ENCODE measurements around the gene SMG6. TPM values are rescaled to one million over a fixed set of nuclear protein-coding genes. Genes with fewer than 3 reads are reported as not detected.
A peak's percentile ranks its signal among the peaks of the same experiment; 100 is the strongest.

The SMG6 gene
- total RNA-seq, 1 experiment from 2014 or later: 36.1 TPM

DNA sequence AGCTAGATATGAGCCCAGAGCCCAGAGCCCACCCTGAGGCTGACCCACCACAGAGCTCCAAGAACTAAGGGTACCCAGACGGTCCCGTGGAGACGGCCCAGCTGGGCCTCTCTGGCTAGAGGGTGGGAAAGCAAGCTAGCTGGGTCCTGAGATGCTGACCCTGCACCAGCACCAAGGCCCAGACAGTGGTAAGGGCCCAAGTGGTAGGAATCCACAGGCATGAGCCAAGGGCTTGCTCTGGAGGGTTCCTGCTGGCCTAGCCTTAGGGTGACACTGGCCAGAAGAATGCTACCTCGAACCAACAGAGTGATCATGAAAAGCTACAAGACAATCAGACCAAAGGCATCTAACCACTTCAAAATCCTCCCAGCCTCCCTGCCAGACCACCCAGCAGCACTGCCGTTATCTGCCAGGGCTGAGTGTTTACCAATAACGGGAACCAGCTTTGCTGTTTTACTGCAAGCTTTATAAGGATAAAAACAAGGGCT, 235.5 kb downstream of the SMG6 start:
- TF ChIP-seq CTCF (conservative IDR thresholded peaks at IDR 0.05; ENCODE audit: low read depth, low read length) (no peak), EZH2 (IDR thresholded peaks at IDR 0.05; ENCODE audit: borderline replicate concordance, low read depth, low read length, poor library complexity, severe bottlenecking) (no peak)
- DNase-seq (ENCODE audit: low spot score): no peak
- Histone ChIP-seq H3K9me3 (ENCODE audit: low read depth, low read length, poor library complexity, severe bottlenecking) (no peaks in the 10 kb centered on the region), H3K36me3 (ENCODE audit: insufficient read depth, low read length, poor library complexity, severe bottlenecking) (peaks cover 26% of the 10 kb centered on the region), H3K27me3 (replicated peaks; ENCODE audit: insufficient read depth, low read depth, low read length, poor library complexity) (no peaks in the 10 kb centered on the region), H3K4me1 (ENCODE audit: insufficient read depth, low read length, poor library complexity, severe bottlenecking) (peaks cover 22% of the 10 kb centered on the region), H3K4me3 (ENCODE audit: low read depth, low read length, poor library complexity, severe bottlenecking) (no peak overlapping the region), H3K27ac (ENCODE audit: low read depth, low read length, poor library complexity, severe bottlenecking) (no peak overlapping the region)
- ChIA-PET POLR2A (ENCODE audit: low non-redundant PET) (no interaction called here), CTCF (no interaction called here)
- no TSS peak for BruUV-seq (replicated peaks)
- intact Hi-C loops (cut with micrococcal nuclease; ENCODE audit: unreplicated experiment): no loop called here

DNA sequence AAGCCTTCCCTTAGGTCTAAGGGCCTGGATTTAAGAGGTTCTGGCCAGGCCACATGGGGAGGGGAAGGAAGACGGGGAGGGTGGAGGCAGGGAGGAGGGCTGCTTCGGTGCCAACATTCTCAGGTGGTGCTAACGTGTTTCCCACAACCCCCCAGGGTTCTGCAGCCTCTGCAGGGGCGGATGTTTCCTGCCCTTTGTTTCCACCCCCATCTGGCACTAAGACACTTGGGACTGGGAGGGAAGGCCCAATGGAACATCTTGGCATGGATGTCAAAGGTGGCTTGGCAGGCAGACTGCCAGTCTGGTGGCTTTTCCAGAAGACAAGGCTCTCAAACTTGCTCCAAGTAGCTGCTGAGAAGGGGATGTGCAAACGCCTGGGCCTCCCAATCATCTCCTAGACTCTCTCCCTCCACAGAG, 236.0 kb downstream of the SMG6 start:
- H3K9me3 ChIP-seq (ENCODE audit: low read depth, low read length, poor library complexity, severe bottlenecking): no peaks in the 10 kb centered on the region
- intact Hi-C loops (cut with micrococcal nuclease; ENCODE audit: unreplicated experiment): no loop called here
- H3K36me3 ChIP-seq (ENCODE audit: insufficient read depth, low read length, poor library complexity, severe bottlenecking): peaks cover 26% of the 10 kb centered on the region
- CTCF ChIA-PET: no interaction called here
- BruUV-seq (replicated peaks): no TSS peak
- no peak for DNase-seq (ENCODE audit: low spot score)
- H3K4me1 ChIP-seq (ENCODE audit: insufficient read depth, low read length, poor library complexity, severe bottlenecking): peaks cover 26% of the 10 kb centered on the region
- peak overlapping the region; percentile 7 for H3K27ac ChIP-seq (ENCODE audit: low read depth, low read length, poor library complexity, severe bottlenecking)
- no peak overlapping the region for H3K4me3 ChIP-seq (ENCODE audit: low read depth, low read length, poor library complexity, severe bottlenecking)
- POLR2A ChIA-PET (ENCODE audit: low non-redundant PET): interaction anchor here (0.6 kb wide), 1 partner anchor 164 kb away, joined by 5 read pairs; no protein-coding TSS in a partner anchor
- no peaks in the 10 kb centered on the region for H3K27me3 ChIP-seq (replicated peaks; ENCODE audit: insufficient read depth, low read depth, low read length, poor library complexity)
- TF ChIP-seq CTCF (conservative IDR thresholded peaks at IDR 0.05; ENCODE audit: low read depth, low read length) (no peak), EZH2 (IDR thresholded peaks at IDR 0.05; ENCODE audit: borderline replicate concordance, low read depth, low read length, poor library complexity, severe bottlenecking) (no peak)

DNA sequence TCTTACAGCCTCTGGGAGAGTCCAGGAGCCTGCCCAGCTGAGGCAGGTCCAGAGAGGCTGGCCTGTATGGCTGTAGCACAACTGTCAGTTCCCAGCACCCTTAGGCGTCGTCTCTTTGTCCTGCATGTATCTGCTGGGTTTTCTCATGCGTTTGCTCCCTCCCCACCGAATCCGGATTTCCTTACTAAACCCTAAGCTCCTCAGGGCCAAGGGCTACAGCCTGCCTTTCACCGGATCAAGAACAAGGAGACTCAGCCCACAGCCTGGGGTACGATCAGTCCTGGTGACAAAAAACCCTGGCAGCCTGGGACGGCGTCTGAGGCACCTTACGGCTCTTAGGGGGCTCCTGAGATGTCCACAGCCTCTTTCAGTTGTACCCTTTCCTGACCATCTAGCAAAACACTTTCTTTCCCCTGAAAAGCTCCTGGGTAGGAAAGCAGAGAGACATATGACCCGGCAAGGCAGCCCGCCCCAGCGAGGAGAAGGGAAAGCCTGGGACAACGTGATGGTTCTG, 236.5 kb downstream of the SMG6 start:
- no peak for DNase-seq (ENCODE audit: low spot score)
- Histone ChIP-seq H3K4me3 (ENCODE audit: low read depth, low read length, poor library complexity, severe bottlenecking) (no peak overlapping the region), H3K36me3 (ENCODE audit: insufficient read depth, low read length, poor library complexity, severe bottlenecking) (peaks cover 21% of the 10 kb centered on the region), H3K4me1 (ENCODE audit: insufficient read depth, low read length, poor library complexity, severe bottlenecking) (peaks cover 30% of the 10 kb centered on the region), H3K9me3 (ENCODE audit: low read depth, low read length, poor library complexity, severe bottlenecking) (no peaks in the 10 kb centered on the region), H3K27me3 (replicated peaks; ENCODE audit: insufficient read depth, low read depth, low read length, poor library complexity) (no peaks in the 10 kb centered on the region), H3K27ac (ENCODE audit: low read depth, low read length, poor library complexity, severe bottlenecking) (peak overlapping the region; percentile 7)
- ChIA-PET CTCF (no interaction called here), POLR2A (ENCODE audit: low non-redundant PET) (interaction anchor here (0.6 kb wide), 2 partner anchors 75 to 165 kb away, joined by 3 to 5 read pairs; no protein-coding TSS in a partner anchor)
- intact Hi-C loops (cut with micrococcal nuclease; ENCODE audit: unreplicated experiment): no loop called here
- no TSS peak for BruUV-seq (replicated peaks)
- TF ChIP-seq EZH2 (IDR thresholded peaks at IDR 0.05; ENCODE audit: borderline replicate concordance, low read depth, low read length, poor library complexity, severe bottlenecking) (no peak), CTCF (conservative IDR thresholded peaks at IDR 0.05; ENCODE audit: low read depth, low read length) (no peak)
